ENCODE results near the gene NR6A1.

NR6A1 gene

DNA sequence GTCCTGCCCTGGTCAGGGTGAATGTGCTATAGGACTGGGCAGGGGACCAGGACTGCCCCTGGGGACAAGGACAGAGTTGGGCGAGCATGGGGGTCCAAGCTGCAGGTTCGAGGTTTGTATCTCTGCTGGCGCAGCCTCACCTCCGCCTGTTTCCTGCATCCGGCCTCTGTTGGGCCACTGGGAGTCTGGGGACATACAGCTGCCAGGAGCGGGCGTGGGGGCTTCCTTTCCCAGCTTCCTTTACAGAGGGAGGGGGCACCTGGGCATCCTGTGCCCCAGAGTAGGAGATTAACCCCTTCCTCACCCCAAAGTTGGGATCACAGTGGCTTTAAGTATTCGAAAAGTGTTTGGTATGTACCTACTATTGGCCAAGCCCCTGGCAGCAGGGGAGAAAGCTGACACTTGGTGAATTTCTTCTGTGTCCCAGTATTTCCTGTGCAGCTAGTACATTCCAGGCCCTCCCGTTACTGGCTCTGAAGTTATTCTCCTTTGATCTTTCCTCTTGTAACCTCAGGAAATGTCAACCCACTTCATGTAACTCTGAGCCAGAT is 24.8 kb upstream of the NR6A1 start:
- no peak for DNase-seq

GRCh38 chr9:124794902-124795491 is 23.9 kb upstream of the NR6A1 start:
- DNase-seq = no peak

GRCh38 chr9:124793015-124793541 is 22.0 kb upstream of the NR6A1 start:
- DNase-seq = no peak

- no peak for DNase-seq
These were observed 21.3 kb upstream of the NR6A1 start for GRCh38 chr9:124792257-124793014.

DNA sequence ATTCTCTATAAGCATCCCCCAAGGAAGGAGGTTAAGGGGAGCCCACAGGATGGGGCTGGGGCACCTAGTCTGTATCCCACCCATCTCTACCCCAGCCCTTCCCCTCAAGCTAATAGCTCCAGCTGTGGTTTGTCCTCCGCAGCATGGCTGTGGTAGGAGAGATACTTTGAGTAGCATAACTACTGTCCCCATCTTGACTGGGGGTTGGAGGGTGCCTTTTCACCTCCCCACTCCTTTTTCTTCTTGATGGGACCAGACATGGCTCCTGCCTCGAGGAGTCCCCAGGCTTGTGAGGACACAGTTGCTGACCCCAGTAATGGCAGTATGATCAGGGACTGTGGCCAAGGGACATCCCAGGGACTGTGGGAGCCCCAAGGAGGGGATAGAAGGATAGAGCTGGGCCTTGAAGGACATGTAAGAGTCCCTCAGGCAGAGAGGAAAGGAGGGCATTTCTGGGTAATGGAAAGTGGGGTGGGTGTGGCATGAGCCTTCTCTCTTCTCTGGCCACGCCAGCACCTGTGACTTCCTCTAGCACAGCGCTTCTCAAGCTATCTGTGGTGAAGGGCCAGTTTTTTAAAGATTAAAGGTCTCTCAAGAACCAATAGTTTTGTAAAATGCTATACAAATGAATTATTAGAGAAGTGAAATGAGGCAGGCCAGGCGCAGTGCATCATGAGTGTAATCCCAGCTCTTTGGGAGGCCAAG is 19.8 kb upstream of the NR6A1 start:
- DNase-seq = no peak

- no peak for DNase-seq
These were observed 19.2 kb upstream of the NR6A1 start for GRCh38 chr9:124790301-124790700.

GRCh38 chr9:124789531-124789930 is 18.4 kb upstream of the NR6A1 start:
- DNase-seq = no peak

GRCh38 chr9:124788542-124789217 is 17.6 kb upstream of the NR6A1 start:
- DNase-seq = no peak

GRCh38 chr9:124786881-124787573 is 15.9 kb upstream of the NR6A1 start:
- no peak for DNase-seq

GRCh38 chr9:124784509-124784908 is 13.4 kb upstream of the NR6A1 start:
- DNase-seq = no peak

DNA sequence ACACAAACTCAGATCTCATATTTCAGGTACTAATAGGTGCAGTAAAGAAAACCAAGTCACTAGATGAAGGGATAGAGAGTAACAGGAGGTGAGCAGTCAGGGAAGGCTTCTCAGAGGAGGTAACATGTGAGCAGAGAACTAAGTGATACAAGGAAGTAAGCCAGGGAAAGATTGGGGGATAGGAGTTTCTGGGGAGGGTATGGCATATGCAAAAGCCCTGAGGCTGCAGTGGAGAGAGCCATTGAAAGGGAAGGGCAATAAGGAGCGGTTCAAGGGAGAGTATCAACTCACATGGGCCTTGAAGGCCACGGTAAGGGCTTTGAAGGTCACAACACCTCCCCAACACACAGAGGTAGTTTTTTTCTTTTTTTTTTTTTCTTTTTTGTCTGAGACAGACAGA is 12.7 kb upstream of the NR6A1 start:
- no peak for DNase-seq

GRCh38 chr9:124782661-124783574 is 11.8 kb upstream of the NR6A1 start:
- no peak for DNase-seq

GRCh38 chr9:124781967-124782660 is 11.0 kb upstream of the NR6A1 start:
- DNase-seq = no peak

GRCh38 chr9:124780757-124781151 is 9.6 kb upstream of the NR6A1 start:
- no peak for DNase-seq

DNA sequence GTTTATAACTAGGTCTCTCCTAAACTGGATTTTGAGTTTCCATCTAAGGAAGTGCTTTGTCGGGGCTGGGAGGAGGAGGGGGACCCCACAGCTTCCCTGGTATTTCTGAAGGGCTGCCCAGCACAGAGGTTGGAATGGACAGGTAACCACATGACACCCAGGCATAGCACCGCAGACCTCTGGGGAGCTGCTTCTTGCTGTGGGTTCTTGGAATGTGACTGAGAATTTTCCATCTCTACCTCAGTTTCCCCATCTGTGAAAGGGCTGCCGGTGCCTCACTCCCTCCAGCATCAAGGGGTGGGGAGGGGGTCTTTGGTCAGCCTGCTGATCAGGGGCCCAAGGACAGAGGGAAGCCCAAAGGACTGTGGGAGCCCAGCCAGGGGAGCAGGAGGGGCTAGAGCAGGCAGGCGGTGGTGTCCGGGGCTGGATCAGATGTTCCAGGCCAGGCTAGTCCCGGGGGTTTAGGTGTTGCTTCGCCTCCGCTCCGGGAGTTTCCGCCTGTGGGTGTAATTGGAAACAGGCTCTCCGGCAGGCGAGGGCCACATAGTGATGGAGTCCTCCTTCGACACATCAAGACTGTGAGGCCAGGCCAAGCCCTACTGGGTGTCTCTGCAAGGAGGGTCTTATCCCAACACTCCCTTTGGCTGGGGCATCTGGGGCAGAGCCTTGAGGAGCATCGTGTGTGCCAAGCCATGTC is 9.1 kb upstream of the NR6A1 start:
- DNase-seq = no peak

- DNase-seq = no peak
These were observed 8.4 kb upstream of the NR6A1 start for GRCh38 chr9:124779368-124780059.

DNA sequence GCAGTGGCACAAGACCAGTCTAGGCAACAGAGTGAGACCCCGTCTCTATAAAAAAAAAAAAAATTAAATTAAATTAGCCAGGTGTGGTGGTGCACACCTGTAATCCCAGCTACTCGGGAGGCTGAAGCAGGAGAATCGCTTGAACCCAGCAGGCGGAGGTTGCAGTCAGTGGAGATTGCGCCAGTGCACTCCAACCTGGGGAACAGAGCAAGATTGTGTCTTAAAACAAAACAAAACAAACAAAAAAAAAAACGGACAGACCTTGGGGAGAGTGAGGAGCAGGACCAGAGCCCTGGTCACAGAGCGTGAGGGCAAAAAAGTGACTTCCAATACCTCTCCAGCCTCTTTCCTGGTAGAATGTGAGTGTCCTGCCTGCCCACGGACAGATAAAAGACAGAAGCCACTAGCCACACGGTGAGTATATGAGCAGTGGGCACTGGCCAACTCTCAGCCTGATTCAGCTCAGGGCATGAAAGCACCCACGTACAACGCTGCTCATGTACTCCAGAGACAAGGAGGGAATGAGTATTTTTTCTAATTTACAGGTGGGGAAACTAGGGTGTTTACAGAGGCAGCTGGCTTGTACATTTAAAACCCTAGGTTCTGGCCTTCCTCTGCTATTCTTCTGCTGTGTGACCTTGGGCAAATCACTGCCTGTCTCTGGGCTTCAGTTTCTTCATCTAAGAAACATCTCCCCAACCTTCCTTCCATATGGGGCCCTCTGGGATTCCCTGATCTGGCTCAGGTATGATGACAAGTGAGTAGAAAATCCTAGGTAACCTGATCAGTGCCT is 7.7 kb upstream of the NR6A1 start:
- no peak for DNase-seq

DNA sequence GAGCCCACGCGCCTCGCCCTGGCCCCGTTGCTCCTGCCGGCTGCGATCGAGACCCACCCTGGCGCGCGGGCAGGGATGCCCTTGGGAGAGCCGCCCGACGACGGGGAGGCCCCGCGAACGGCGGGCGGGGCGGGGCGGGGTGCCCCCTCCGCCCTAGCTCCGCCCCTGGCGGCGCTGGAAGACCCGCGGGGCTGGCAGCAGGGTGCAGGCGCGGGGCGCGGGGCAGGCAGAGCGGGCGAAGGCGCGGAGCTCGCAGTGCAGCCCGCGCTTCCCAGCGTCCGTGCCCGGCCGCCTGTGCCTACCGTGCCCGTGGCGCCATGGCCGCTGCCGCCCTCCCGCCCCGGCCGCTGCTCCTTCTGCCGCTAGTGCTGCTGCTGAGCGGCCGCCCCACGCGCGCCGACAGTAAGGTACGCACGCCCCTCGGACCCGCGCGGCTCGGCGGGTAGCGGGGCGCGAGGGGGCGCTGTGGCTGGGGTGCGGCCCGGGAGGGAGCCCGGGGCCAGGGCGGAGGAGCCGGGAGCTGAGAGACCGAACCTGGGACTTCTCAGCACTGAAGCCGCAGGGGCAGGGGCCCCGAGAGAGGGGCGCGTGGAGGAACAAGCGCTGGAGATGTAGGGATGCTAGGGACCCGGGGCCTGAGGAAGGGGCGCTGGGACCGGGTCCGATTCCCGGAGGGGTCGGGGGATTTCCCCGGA is 6.0 kb upstream of the NR6A1 start, which contains the start of gene OLFML2A:
Gene OLFML2A (plus strand): TSS at position 180 of the 695 bp plus-strand sequence. CDS start 138 bp downstream, at position 318.
- DNase-seq = peak; percentile 45
